ENCODE measurements around the gene TUBGCP5.

Gene TUBGCP5

GRCh38 chr15:22968366-22968765, 71.0 kb downstream of the TUBGCP5 start:
- POLR2A ChIA-PET = no interaction called here
- CTCF ChIA-PET = no interaction called here
- DNase-seq (ENCODE audit: extremely low spot score) = no peak
- TF ChIP-seq L3MBTL2 (conservative IDR thresholded peaks at IDR 0.05) = no peak
- no peak for TF ChIP-seq TARDBP (IDR thresholded peaks at IDR 0.05)
- no peak for TF ChIP-seq ARNT (IDR thresholded peaks at IDR 0.05)

- no peak for DNase-seq (ENCODE audit: extremely low spot score)
- POLR2A ChIA-PET = no interaction called here
- TF ChIP-seq NFRKB (IDR thresholded peaks at IDR 0.05) (no peak), FOXA1 (IDR thresholded peaks at IDR 0.05) (no peak), SP1 (IDR thresholded peaks at IDR 0.05) (no peak), HDGF (IDR thresholded peaks at IDR 0.05; ENCODE audit: borderline replicate concordance) (no peak), FOXM1 (IDR thresholded peaks at IDR 0.05; ENCODE audit: borderline replicate concordance) (no peak), BHLHE40 (IDR thresholded peaks at IDR 0.05; ENCODE audit: borderline replicate concordance) (no peak), SUZ12 (IDR thresholded peaks at IDR 0.05) (no peak), ARNT (IDR thresholded peaks at IDR 0.05) (no peak), PKNOX1 (IDR thresholded peaks at IDR 0.05) (no peak), L3MBTL2 (conservative IDR thresholded peaks at IDR 0.05) (no peak), TARDBP (IDR thresholded peaks at IDR 0.05) (no peak), ELF4 (IDR thresholded peaks at IDR 0.05) (no peak), FOXK2 (IDR thresholded peaks at IDR 0.05) (no peak), CTBP1 (IDR thresholded peaks at IDR 0.05; ENCODE audit: borderline replicate concordance) (no peak), LEF1 (IDR thresholded peaks at IDR 0.05; ENCODE audit: borderline replicate concordance) (no peak), ZNF384 (IDR thresholded peaks at IDR 0.05) (no peak)
- CTCF ChIA-PET = no interaction called here
These were observed 72.1 kb downstream of the TUBGCP5 start for GRCh38 chr15:22967084-22967770.

- ChIA-PET POLR2A (no interaction called here), CTCF (no interaction called here)
These were observed 72.9 kb downstream of the TUBGCP5 start for GRCh38 chr15:22966321-22967083.

GRCh38 chr15:22963641-22964040, 75.7 kb downstream of the TUBGCP5 start:
- POLR2A ChIA-PET = no interaction called here
- DNase-seq (ENCODE audit: extremely low spot score) = no peak
- CTCF ChIA-PET = no interaction called here
- no peak for TF ChIP-seq FOXA1 (IDR thresholded peaks at IDR 0.05)
- TF ChIP-seq HDGF (IDR thresholded peaks at IDR 0.05; ENCODE audit: borderline replicate concordance) = no peak
- TF ChIP-seq PKNOX1 (IDR thresholded peaks at IDR 0.05) = no peak

More at GRCh38 chr15:22966321-22967083, 72.9 kb downstream of the TUBGCP5 start:
- DNase-seq (ENCODE audit: extremely low spot score) = no peak
- TF ChIP-seq BHLHE40 (IDR thresholded peaks at IDR 0.05; ENCODE audit: borderline replicate concordance) = no peak
- TF ChIP-seq FOXM1 (IDR thresholded peaks at IDR 0.05; ENCODE audit: borderline replicate concordance) = no peak
- TF ChIP-seq SP1 (IDR thresholded peaks at IDR 0.05) = no peak
- no peak for TF ChIP-seq HDGF (IDR thresholded peaks at IDR 0.05; ENCODE audit: borderline replicate concordance)
- TF ChIP-seq L3MBTL2 (conservative IDR thresholded peaks at IDR 0.05) = no peak
- TF ChIP-seq ARNT (IDR thresholded peaks at IDR 0.05) = no peak
- no peak for TF ChIP-seq ZNF384 (IDR thresholded peaks at IDR 0.05)
- no peak for TF ChIP-seq CTBP1 (IDR thresholded peaks at IDR 0.05; ENCODE audit: borderline replicate concordance)
- no peak for TF ChIP-seq FOXK2 (IDR thresholded peaks at IDR 0.05)
- TF ChIP-seq FOXA1 (IDR thresholded peaks at IDR 0.05) = no peak
- TF ChIP-seq SUZ12 (IDR thresholded peaks at IDR 0.05) = no peak
- TF ChIP-seq ELF4 (IDR thresholded peaks at IDR 0.05) = no peak
- TF ChIP-seq PKNOX1 (IDR thresholded peaks at IDR 0.05) = no peak
- TF ChIP-seq TARDBP (IDR thresholded peaks at IDR 0.05) = no peak
- no peak for TF ChIP-seq NFRKB (IDR thresholded peaks at IDR 0.05)
- no peak for TF ChIP-seq LEF1 (IDR thresholded peaks at IDR 0.05; ENCODE audit: borderline replicate concordance)

- CTCF ChIA-PET = no interaction called here
- POLR2A ChIA-PET = no interaction called here
- TF ChIP-seq HDGF (IDR thresholded peaks at IDR 0.05; ENCODE audit: borderline replicate concordance) (no peak), NFRKB (IDR thresholded peaks at IDR 0.05) (no peak), PKNOX1 (IDR thresholded peaks at IDR 0.05) (no peak), ZNF384 (IDR thresholded peaks at IDR 0.05) (no peak), CTBP1 (IDR thresholded peaks at IDR 0.05; ENCODE audit: borderline replicate concordance) (no peak), SUZ12 (IDR thresholded peaks at IDR 0.05) (no peak)
- DNase-seq (ENCODE audit: extremely low spot score) = no peak
These were observed 76.8 kb downstream of the TUBGCP5 start for GRCh38 chr15:22962611-22963010.

- POLR2A ChIA-PET = no interaction called here
These were observed 77.6 kb downstream of the TUBGCP5 start for GRCh38 chr15:22961762-22962161.

More at GRCh38 chr15:22961762-22962161, 77.6 kb downstream of the TUBGCP5 start:
- DNase-seq (ENCODE audit: extremely low spot score) = no peak
- TF ChIP-seq NFRKB (IDR thresholded peaks at IDR 0.05) = no peak
- TF ChIP-seq ZNF384 (IDR thresholded peaks at IDR 0.05) = no peak
- no peak for TF ChIP-seq ELF4 (IDR thresholded peaks at IDR 0.05)
- no peak for TF ChIP-seq PKNOX1 (IDR thresholded peaks at IDR 0.05)
- no peak for TF ChIP-seq SUZ12 (IDR thresholded peaks at IDR 0.05)
- no peak for TF ChIP-seq FOXA1 (IDR thresholded peaks at IDR 0.05)
- no peak for TF ChIP-seq FOXK2 (IDR thresholded peaks at IDR 0.05)
- no peak for TF ChIP-seq L3MBTL2 (conservative IDR thresholded peaks at IDR 0.05)
- TF ChIP-seq ARNT (IDR thresholded peaks at IDR 0.05) = no peak
- TF ChIP-seq LEF1 (IDR thresholded peaks at IDR 0.05; ENCODE audit: borderline replicate concordance) = no peak
- TF ChIP-seq HDGF (IDR thresholded peaks at IDR 0.05; ENCODE audit: borderline replicate concordance) = no peak
- no peak for TF ChIP-seq FOXM1 (IDR thresholded peaks at IDR 0.05; ENCODE audit: borderline replicate concordance)
- CTCF ChIA-PET = no interaction called here

Data from HEK293T (cell line).